C4-2B (cell line): ENCODE data around the gene NOL12.

Experiments
- ZFX ChIP-seq: fragments of 450-650 bp; IDR thresholded peaks from 2 replicates; pipeline ENCODE4 v1.6.1; 2017
- TF ChIP-seq, protein P1 (sequence below): fragments of 450-650 bp; conservative IDR thresholded peaks from 2 replicates; pipeline ENCODE4 v1.5.1; 2017; ENCODE audit warnings: mild to moderate bottlenecking

DNA sequence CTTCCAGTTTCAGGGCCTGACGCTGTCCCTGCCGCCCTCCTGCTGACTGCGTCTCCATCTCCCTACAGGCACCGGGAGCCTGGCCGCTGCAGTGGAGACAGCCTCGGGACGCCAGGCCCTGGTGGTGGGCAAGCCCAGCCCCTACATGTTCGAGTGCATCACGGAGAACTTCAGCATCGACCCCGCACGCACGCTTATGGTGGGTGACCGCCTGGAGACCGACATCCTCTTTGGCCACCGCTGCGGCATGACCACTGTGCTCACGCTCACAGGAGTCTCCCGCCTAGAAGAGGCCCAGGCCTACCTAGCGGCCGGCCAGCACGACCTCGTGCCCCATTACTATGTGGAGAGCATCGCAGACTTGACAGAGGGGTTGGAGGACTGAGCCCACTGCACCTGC is 20.7 kb upstream of the NOL12 start:
- TF ChIP-seq, protein P1, sequence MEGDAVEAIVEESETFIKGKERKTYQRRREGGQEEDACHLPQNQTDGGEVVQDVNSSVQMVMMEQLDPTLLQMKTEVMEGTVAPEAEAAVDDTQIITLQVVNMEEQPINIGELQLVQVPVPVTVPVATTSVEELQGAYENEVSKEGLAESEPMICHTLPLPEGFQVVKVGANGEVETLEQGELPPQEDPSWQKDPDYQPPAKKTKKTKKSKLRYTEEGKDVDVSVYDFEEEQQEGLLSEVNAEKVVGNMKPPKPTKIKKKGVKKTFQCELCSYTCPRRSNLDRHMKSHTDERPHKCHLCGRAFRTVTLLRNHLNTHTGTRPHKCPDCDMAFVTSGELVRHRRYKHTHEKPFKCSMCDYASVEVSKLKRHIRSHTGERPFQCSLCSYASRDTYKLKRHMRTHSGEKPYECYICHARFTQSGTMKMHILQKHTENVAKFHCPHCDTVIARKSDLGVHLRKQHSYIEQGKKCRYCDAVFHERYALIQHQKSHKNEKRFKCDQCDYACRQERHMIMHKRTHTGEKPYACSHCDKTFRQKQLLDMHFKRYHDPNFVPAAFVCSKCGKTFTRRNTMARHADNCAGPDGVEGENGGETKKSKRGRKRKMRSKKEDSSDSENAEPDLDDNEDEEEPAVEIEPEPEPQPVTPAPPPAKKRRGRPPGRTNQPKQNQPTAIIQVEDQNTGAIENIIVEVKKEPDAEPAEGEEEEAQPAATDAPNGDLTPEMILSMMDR, result no peak
- TF ChIP-seq ZFX, result no peak
